HG03103 (cell line): ENCODE results near the gene ATP7B.
"Not testable (repeated sequence)": the region's sequence is repeated elsewhere in the genome, so short reads cannot be mapped to it uniquely, and the experiment has no call there.

Source experiments
- ATAC-seq: cut with Tn5 transposase; IDR thresholded peaks from one replicate; pipeline ENCODE4 v1.9.1; 2021; ENCODE audit warnings: low read depth; ENCODE audit not compliant: unreplicated experiment

ATP7B gene

DNA sequence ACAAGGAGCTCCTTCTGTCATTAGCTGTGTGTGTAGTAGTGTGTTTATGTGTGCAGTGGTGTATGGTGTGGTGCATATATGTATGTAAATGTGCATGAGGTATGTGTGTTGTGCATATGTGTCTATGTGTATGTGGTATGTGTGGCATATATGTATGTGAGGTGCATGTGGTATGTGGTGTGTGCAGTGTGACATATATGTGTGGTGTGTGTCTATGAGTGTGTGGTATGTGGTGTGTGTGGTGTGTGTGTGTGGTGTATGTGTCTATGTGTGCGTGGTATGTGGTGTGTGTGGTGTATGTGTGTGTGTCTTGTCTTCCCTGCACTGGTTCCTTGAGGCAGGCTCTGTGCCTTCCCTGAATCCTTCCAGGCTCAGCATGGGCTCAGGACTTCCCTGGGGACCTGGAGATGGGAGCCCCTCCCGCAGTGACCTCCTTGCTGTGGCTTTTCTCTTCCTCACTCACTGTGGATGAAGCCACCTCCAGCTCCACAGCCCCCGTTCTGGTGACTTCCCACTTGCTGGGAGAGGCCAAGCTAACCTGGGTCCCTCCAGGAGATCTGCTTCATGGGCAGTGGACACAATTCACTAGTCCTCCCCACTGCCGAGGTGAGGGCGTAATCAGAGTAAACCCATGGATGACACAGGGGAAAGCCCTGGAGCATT is 85.3 kb downstream of the ATP7B start:
- ATAC-seq, result no peak

DNA sequence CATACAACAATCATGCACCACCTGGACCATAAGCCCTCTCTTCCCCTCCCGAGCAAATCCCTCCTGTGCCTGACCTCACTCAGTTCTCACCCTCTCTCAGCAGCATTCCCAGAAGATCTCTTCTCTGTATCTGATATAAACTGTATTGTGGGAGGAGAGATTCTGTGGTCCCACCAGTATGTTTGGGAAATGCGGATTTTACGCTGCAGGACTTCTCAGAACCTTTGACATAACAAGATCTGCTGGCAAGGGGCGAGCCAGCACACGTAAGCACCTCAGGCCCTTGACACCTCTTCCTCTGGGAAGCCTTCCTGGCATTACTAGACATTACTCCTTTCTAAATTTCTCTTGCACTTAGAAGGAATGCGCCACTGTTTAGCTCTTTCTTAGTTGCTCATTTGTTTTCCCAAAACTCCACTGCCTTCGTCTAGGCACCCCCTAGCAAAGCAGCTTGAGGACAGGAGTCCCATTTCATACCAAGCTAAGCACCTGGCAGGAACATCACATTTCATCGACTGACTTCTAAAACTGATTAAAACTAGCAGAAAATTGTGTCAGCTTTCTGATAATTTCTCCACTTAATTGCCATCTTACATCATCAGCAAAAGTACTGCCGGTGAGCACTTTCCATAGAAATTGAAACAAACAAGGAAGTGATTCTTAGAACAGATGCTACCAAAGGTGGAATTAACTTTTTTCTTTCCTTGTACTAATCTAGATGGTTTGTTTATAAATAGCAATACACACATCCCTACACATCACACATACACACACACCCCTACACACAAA is 86.3 kb downstream of the ATP7B start:
- ATAC-seq, result no peak

DNA sequence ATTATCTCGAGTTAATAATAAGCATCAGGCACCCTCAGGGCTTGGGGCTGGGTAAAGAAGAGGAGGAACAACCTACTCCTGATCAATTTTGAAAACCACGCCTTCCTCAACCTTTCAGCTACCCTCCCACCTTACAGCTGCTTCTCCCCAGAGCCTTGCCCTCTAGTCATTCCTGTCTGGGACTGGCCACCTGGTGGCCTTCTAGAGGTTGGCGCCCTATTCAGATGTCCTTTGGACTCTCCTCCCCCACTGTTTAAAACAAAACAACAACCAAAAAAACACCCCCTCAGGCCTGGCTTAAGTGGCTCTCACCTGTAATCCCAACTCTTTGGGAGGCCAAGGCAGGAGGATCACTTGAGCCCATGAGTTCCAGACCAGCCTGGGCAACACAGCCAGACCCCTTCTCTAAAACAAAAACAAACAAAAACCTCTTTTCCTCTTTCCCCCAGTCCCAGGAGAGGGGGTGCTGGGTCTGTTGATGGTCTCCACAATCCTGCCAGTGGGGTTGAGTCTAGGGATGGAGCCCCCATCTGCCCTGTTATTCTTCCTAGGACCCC is 87.2 kb downstream of the ATP7B start:
- ATAC-seq, result no peak

DNA sequence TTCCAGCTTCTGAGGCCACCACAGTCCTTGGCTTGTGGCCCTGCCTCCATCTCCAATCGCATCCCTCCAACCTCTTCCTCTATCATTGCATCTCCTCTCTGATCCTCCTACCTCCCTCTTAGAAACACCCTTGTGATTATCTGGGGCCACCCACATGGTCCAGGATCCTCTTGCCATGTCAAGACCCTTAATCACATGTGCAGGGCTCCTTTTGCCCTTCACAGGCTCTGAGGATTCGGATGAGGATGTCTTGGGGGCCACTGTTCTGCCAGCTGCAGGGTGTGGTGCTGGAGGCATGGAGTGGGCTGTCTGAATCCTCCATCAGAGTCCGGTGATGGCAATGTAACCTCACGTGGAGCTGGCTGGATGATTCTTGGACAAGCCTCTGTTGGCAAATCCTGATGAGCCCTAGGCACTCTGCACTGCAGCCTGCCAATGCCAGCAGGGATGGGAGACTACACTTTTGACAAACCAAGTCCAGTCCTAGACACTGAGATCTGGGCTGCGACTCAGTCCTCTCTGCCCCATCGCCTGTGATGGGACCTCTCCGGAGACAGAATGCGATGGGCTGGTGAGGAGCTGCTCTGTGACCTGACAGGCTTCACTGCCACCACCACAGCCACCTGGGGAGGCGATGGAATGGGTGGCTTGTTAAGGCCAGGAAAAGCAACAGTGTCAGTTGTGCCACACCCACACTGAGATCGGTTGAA is 88.3 kb downstream of the ATP7B start:
- no peak for ATAC-seq

DNA sequence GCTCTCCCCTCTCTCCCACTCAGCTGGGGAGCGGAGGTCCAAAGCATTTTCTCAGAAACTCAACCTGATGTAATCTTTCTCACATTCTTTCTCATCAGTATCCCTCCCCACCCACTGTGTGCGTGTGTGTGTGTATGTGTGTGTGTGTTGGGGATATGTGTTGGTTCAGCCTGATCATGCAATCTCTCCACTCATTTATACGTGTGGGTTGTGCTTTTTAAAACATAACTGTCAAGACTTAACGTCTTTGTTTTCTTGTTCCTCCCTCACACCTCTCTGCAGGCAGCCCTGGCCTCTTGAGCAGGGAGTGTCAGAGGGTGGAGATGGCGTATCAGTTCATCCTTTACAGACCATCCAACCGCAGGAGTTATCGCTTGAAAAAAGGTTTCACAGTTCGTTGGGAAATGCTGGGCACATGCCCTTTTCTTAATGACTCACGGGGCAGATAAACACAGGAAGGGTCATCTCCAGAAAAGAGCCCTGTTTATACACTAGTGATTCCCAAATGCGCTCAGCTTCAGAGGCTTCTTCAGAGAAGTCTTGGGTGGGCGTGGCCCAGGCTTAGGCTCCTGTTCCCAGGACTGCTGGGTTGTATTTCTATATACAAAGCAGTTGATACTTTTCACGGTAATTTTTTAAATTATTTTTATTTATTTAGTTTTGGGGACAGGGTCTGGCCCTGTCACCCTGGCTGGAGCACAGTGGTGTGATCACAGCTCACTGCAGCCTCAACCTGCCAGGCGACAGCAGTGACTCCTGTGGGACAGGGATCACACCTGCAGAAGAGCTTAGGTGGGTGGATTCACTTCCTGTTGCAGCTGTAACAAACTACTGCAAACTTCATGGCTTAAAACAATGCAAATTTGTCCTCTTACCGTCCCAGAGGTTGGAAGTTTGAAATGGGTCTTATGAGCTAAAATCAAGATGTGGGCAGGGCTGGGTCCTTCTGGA is 89.2 kb downstream of the ATP7B start:
- ATAC-seq, result no peak

DNA sequence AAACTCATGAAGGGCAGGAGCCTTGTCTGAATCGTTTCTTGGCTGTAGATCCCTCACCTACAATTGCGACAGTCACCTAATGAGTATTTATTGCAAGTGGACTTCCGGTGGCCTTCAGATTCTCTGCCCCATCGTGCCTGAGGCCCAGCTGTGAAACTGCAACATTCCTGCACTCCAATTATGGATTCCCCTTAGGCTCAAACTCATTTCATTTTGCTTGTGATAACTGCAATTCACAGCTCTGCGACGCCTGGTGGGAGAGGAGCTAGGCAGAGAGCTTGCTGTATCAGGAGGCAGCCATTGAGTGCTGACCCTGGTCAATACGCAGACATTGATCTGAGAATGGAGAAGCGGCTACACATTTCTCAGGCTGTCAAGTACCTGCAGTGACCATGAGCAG is 90.5 kb downstream of the ATP7B start:
- no peak for ATAC-seq

DNA sequence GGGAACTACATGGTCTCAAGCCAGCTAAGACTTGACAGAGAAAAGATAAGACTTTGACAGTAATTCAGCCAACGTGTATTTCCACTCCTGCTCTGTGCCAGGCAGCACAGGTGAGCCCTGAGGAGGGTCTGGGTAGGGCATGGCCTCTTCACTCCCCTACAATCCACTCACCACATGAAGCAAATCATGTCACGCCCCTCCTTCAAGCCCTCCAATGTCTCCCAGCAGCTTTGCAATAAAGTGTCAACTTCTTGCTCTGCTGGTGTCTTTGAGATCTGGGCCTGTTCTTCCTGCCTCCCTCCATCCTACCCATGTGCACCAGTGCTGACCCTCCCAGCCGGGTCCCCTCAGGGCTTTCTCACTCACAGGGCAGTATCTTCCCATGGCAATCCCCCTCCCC is 91.0 kb downstream of the ATP7B start:
- no peak for ATAC-seq

DNA sequence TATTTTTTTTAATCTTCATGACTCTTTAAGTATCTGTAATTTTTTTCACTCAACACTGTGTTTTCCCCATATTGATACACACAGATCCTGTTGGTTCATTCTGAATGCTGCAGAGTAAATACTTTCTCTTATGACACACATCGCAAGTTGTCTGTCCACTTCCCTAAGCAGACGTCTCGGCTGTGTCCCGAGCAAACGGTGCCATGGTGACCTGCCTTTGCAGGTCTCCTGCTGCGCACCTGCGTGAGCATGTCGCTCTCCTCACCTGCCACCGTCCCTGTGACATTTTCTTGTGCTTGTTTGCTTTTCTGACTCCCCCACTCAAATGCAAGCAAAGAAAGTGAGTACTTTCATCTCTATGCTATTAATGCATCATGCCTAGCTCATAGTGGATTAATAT is 91.7 kb downstream of the ATP7B start:
- ATAC-seq, result no peak

DNA sequence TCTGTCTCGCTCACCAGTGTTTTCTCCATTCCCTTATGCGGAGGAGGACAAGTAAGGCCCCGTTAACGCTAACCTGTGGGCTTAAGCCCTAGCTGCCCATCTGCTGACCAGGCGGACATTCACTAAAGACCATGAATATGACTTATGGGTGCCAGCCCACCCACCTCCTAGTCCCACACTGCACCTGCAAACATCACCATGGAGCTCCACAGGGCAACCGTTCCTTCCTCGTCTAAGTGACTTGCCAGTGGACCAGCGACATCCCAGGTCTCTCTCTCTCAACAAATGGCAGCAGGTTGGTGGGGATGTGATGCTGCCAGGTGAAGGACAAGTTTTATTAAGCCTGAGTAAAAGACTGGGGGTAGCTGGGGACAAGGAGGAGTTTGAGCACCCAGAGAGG is 94.3 kb downstream of the ATP7B start:
- no peak for ATAC-seq

DNA sequence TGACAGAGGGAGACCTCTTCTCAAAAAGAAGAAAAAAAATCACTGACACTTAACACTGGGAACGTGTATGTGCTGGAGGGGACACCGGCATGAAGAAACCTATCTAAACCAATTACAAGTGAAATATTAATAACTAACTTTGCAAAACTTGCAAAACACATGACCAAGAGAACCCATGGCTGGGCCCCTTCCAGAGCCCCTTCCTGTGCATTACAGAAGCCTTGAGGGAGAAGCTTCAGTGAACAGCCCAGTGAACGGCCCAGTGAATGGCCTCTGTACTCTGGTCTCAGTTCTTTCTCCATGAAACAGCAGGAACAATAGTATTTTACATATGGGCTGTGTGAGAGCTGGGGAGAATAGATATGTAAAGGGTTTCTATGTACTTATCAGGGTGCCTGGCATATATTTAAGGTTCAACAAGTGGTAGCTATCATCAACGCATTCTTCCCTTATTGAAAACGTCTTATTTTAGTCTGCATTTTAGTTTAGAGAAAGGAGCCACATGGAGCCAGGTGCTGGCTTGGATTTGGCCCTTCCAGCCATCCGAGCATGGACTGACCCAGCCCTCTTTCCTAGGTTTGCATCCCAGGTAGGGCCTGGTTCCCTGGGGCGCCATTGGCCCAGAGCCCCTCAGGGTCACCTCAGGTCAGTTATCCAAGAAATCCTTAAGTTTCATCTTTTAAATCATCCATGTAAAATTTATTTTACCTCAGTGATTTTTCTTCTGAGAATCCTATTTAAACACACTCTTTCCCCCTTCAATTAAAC is 95.0 kb downstream of the ATP7B start:
- ATAC-seq, result no peak

DNA sequence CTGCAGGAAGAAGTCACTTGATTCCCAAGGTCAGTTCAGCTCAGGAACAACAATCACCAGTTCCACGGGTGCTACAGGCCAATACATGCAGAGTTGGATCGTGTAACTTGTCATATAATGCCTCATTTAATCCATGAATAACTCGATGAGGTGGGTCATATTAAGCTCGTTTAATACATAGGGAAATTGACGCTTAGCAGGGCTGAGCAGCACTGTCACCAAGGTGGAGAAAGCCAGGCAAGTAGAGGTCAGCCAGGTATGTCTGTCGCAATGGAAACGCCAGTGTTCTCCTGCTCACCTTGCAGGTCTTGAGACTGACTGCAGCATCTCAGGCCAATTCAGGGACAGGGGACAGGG is 97.1 kb downstream of the ATP7B start:
- no peak for ATAC-seq

DNA sequence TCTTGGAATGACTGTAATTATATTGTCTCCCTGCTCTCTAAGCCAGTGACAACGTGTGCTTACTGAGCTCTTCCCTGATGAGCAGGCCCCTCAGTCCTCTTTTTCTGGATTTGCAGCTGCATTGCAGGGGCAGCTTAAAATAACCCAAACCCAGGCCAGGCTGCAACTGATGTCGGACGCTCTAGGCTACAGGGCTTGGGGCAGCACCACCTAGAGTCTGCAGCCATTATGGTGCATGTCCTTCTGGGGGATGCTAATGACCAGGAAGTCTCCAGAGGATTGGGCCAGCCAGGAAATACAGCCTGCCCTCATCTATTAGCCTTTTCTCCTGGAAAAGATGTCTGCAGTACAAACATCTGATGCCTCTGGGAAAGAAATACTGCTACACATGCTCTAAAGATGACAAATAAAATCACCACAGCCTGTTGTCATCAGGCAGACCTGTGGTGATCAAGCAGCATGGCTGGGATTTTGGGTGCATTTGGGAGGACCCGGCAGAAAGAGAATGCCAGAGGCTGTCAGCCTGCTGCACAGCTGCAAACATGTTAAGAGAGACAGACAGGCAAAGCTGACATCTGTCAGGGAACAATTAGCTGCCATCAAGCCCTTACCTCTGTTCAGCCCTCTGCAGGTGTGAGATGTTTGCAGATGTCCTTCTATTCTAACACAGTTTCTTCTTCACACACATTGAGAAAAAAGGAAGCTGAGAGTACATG is 97.7 kb downstream of the ATP7B start:
- ATAC-seq, result no peak

DNA sequence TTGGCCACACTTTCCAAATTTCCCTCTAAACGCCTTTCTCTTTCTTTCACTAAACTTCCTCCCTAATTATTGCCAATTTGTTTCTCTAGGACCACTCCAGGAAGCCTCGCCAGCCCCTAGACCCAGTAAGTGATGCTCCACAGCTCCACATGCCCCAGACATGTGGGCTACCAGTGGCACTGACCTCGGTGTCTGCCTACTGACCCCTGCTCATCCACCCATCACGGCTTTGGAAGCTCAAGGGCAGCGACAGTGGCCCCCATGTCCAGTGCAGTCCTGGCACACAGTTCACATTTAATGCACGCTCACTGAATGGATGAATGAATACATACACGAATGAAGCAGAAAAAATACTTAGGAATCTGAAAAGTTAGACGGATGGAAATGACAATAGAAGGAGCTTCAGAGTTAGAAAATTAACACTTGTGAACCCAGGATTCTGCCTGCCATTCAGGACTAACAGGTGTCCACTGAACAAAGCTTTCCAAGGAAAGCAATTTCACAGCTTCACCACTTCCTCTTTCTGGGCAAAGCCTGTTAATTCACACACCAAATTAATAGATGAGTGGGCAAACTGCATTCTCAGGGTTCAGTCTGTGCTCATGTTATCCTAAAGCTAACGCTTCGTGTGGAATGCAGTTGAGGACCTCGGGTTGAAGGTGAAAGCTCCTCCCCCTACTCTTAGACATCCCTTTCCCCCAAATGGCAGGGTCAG is 98.6 kb downstream of the ATP7B start:
- ATAC-seq, result no peak

DNA sequence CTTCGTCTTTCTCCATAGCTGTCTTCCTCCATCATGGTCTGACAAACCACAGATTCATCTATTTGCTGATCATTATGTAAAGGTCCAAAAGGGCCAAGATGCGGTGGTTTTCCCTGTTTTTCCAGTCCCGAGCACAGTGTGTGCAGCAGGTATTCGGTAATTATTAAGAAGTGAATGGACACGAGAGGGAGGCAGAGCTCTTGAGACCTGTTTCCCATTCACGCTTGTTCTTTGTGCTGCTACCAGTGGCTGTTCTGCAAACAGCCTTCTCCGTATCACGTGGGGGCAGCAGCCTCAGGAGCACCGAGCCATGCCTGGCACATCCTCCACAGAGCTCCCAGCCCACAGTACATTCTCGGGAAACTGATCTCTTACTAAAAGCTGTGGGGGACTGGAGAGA is 99.2 kb downstream of the ATP7B start:
- ATAC-seq, result no peak

DNA sequence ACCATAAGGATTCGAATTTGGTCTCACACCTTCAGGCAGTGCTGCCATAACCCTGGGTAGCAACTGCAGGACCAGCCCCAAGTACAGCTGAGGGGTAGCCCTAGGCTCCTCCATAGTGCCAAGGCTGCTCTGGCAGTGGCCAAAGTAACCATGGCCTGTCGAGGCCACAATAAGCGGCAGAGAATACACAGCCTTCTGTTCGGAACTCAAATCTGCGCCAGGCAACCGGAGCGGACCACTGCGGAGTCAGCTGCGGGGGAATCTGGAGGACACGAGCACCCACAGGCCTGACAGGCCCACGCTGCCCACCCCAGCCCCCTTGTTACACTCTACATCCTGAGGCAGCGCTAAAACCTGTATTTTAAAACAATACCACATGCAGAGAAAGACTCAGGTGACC is 100.7 kb downstream of the ATP7B start:
- ATAC-seq, result no peak

DNA sequence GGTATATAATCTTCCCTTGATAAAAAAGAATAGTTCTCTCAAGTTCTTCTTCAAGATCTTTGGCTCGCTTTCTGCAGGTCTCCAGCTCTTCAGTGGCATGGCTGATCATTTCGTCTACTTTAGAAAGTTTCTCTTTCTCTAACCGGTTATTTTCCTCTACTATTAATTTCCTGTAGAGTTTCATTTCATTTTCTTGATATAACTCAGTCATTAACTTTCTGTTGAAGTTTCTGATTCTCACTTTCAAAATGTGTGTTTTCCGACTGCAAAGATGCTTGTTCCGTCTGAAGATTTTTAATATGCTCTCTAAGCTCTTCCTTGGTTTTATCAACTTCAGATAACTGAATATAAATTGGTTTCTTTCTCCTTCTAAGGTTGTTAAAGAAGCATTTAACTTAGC is 102.0 kb downstream of the ATP7B start:
- ATAC-seq, result not testable (repeated sequence)

DNA sequence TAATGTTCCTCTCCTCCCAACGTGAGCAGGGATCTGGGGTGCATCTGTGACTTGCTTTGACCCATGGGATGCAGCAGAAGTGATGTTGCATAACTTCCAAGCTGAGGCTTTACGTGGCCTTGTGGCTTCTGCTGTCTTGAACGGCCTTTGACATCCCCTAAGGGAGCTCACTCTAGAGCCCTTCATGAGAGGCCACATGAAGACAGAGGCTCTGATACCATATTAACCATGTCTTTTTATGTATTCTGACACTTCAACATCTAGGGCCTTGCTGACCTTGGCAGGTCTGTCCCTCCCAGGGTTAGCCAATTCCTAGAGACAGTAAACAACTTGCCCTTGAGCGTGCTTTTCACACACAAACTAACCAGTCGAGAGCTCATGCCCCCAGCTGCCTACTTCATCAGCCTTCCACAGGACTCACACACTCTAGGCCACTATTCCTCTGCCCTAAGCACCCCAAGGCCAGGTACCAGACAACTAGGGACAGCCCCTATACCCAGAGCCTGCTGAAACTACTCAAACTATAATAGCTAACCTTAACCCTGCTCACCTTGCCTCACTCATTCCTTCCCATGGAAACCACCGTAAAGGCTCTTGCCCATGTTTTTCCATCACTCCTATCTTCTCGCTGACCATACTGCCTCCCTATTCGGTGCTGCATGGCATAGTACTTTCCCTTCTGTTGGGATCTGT is 104.1 kb downstream of the ATP7B start:
- no peak for ATAC-seq

DNA sequence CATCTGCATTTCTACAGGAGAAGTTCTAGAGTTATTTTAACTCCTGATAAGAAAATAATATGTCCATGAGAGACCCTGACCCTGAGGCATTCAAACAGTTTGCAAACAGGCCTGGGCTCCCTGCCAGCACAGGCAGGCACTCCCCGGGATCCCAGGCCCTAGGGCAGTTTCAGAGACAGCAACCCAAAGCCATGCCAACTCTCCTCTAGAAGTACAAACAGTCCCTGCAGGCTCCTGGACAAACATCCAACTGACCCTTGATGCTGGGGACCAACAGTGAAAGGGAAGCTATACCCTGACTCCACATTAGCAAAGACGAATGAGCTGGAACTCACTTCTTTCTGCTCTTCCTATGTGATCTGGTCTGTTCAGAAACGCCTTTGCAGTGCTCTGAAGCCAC is 104.7 kb downstream of the ATP7B start:
- no peak for ATAC-seq
